ENCODE data around the gene MCHR1. TPM values are rescaled to one million over a fixed set of nuclear protein-coding genes. Genes with fewer than 3 reads are reported as not detected.
A peak's percentile ranks its signal among the peaks of the same experiment; 100 is the strongest.

The MCHR1 gene
- total RNA-seq, 1 experiment from 2014 or later = not detected

DNA sequence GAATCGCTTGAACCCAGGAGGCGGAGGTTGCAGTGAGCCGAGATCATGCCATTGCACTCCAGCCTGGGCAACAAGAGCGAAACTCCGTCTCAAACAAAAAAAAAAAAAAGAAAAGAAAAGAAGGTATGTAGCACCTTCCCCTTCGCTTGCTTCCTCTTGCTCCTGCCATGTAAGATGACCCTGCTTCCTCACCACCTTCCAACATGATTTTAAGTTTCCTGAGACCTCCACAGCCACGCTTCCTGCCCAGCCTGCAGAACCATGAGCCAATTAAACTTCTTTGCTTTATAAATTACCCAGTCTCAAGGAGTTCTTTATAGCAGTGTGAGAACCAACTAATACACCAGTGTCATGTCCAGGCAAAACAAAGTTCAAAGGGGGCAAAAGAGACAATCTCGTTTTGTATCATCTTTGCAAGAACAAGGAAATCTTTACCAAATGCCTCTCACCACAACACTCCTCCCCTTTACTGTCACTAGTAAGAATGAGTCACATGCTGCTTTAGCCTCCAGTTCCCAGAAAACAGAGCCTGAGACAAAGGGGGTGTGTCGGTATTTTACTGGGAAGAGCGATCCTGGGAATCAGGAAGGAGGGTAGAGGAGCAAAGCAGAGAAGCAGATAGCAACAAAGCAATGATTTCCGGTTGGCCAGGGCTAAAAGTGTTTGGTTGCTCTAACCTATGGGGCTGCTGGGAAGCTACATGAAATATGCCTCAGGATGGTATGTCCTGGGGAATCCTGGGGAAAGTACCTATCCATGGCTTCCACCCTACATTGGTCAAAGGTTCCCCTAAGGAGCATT is 10.5 kb upstream of the MCHR1 start:
- peak; percentile 59; the same call in 1 of the 2 replicates for ATAC-seq
- TF ChIP-seq YY1 (IDR thresholded peaks at IDR 0.05; ENCODE audit: extremely low read depth, insufficient replicate concordance, low read depth, low read length) = no peak
- TF ChIP-seq CBX3 (IDR thresholded peaks at IDR 0.05; ENCODE audit: low read depth) = peak; percentile 41; the same call in 1 of the 2 replicates
- TF ChIP-seq POLR2AphosphoS5 (IDR thresholded peaks at IDR 0.05; ENCODE audit: low read depth, low read length) = no peak
- TF ChIP-seq JUND (IDR thresholded peaks at IDR 0.05) = 0 out of 2 replicates have a peak, but pooled peaks have one; percentile 12
- TF ChIP-seq EGR1 (IDR thresholded peaks at IDR 0.05; ENCODE audit: low read depth) = no peak
- TF ChIP-seq POLR2A (IDR thresholded peaks at IDR 0.05; ENCODE audit: borderline replicate concordance, extremely low read depth, insufficient read depth, insufficient read length) = no peak
- peak; percentile 11; the same call in 1 of the 2 replicates for TF ChIP-seq SP1 (IDR thresholded peaks at IDR 0.05; ENCODE audit: low read depth)
- TF ChIP-seq, protein P1, sequence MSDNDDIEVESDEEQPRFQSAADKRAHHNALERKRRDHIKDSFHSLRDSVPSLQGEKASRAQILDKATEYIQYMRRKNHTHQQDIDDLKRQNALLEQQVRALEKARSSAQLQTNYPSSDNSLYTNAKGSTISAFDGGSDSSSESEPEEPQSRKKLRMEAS (IDR thresholded peaks at IDR 0.05) = 0 out of 2 replicates have a peak, but pooled peaks have one; percentile 14
- no peaks in the 10 kb centered on the region for H4K20me1 ChIP-seq (ENCODE audit: insufficient read depth)
- peak; percentile 31 for DNase-seq (ENCODE audit: low read depth, low spot score)
- H3K4me2 ChIP-seq (ENCODE audit: low read length) = no peak overlapping the region
- peaks cover 0 to 10% of the 10 kb centered on the region in 2 experiments; a peak in 2 of 4 replicates for H3K4me1 ChIP-seq (ENCODE audit: control insufficient read depth in 1 of 2, insufficient read depth in 2 of 2, low read length in 2 of 2)
- POLR2A ChIA-PET = interaction anchor here (1.9 kb wide), 1 partner anchor 17 kb away, joined by 5 read pairs; no protein-coding TSS in a partner anchor
- H3K9me3 ChIP-seq (ENCODE audit: control insufficient read depth in 1 of 2, insufficient read depth in 1 of 2, low read depth in 1 of 2, low read length in 2 of 2) = no peaks in the 10 kb centered on the region
- H3K27me3 ChIP-seq (ENCODE audit: insufficient read depth, low read length) = no peaks in the 10 kb centered on the region
- no peaks in the 10 kb centered on the region for H3K36me3 ChIP-seq (ENCODE audit: control insufficient read depth in 1 of 2, insufficient read depth in 2 of 2, low read length in 2 of 2)
- no TSS peak for BruUV-seq (replicated peaks)
- no peaks in the 10 kb centered on the region for H3K9me2 ChIP-seq (ENCODE audit: insufficient read depth)
- no peaks in the 10 kb centered on the region for H3K79me2 ChIP-seq (ENCODE audit: insufficient read depth, low read length)
- RAD21 ChIA-PET (ENCODE audit: low non-redundant PET in 1 of 2, low total read pairs in 2 of 2, uncharacterized antibody in 2 of 2, unreplicated experiment in 2 of 2) = no interaction called here
- intact Hi-C loops (cut with micrococcal nuclease) = no loop called here
- H2AFZ ChIP-seq (ENCODE audit: low read depth, low read length, poor library complexity, severe bottlenecking) = peak overlapping the region; percentile 1
- no peak overlapping the region for H3K4me3 ChIP-seq (replicated peaks in 1 of 2; ENCODE audit: low read depth in 1 of 2, low read length in 2 of 2)
- H3K27ac ChIP-seq (ENCODE audit: low read depth, low read length) = no peak overlapping the region
- CTCF ChIA-PET = no interaction called here
- H3K9ac ChIP-seq (ENCODE audit: low read length) = no peak overlapping the region

DNA sequence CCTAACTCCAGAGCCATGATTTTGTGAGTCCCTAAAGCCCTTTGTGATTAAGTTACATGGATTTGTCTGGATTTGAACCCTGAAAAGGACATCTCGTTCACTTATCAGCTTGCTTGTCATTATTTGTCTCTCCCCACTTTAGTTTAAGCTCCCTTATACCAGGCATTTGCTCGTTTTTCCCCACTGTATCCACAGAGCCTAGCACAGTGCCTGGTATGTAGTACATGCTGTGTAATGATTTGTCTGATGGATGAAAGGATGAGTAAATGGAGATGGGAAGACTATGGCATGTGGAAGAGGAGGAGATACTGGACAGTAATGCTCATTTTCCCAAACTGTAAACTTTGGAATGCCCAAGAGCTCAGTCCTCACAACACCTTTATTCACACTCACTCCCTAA is 9.2 kb upstream of the MCHR1 start:
- no peaks in the 10 kb centered on the region for H3K27me3 ChIP-seq (ENCODE audit: insufficient read depth, low read length)
- no peak for ATAC-seq
- H4K20me1 ChIP-seq (ENCODE audit: insufficient read depth) = no peaks in the 10 kb centered on the region
- ChIA-PET POLR2A (interaction anchor here (0.5 to 1.9 kb wide), 2 partner anchors 18 to 30 kb away, joined by 4 to 5 read pairs; no protein-coding TSS in a partner anchor), RAD21 (ENCODE audit: low non-redundant PET in 1 of 2, low total read pairs in 2 of 2, uncharacterized antibody in 2 of 2, unreplicated experiment in 2 of 2) (no interaction called here), CTCF (no interaction called here)
- no peaks in the 10 kb centered on the region for H3K79me2 ChIP-seq (ENCODE audit: insufficient read depth, low read length)
- no peak overlapping the region for H3K9ac ChIP-seq (ENCODE audit: low read length)
- intact Hi-C loops (cut with micrococcal nuclease) = no loop called here
- no peak overlapping the region for H3K4me2 ChIP-seq (ENCODE audit: low read length)
- H2AFZ ChIP-seq (ENCODE audit: low read depth, low read length, poor library complexity, severe bottlenecking) = no peak overlapping the region
- H3K4me3 ChIP-seq (replicated peaks in 1 of 2; ENCODE audit: low read depth in 1 of 2, low read length in 2 of 2) = no peak overlapping the region
- H3K9me2 ChIP-seq (ENCODE audit: insufficient read depth) = no peaks in the 10 kb centered on the region
- H3K36me3 ChIP-seq (ENCODE audit: control insufficient read depth in 1 of 2, insufficient read depth in 2 of 2, low read length in 2 of 2) = no peaks in the 10 kb centered on the region
- no peaks in the 10 kb centered on the region for H3K9me3 ChIP-seq (ENCODE audit: control insufficient read depth in 1 of 2, insufficient read depth in 1 of 2, low read depth in 1 of 2, low read length in 2 of 2)
- no TSS peak for BruUV-seq (replicated peaks)
- DNase-seq (ENCODE audit: low read depth, low spot score) = no peak
- H3K27ac ChIP-seq (ENCODE audit: low read depth, low read length) = no peak overlapping the region
- peaks cover 0 to 10% of the 10 kb centered on the region in 2 experiments; a peak in 2 of 4 replicates for H3K4me1 ChIP-seq (ENCODE audit: control insufficient read depth in 1 of 2, insufficient read depth in 2 of 2, low read length in 2 of 2)
- no peak for TF ChIP-seq EGR1 (IDR thresholded peaks at IDR 0.05; ENCODE audit: low read depth)
- TF ChIP-seq ZNF274 (IDR thresholded peaks at IDR 0.05; ENCODE audit: low read depth, low read length) = no peak
- no peak for TF ChIP-seq TCF7L2 (IDR thresholded peaks at IDR 0.05; ENCODE audit: borderline replicate concordance, extremely low read depth, insufficient read depth, insufficient read length)
- TF ChIP-seq, protein P2, sequence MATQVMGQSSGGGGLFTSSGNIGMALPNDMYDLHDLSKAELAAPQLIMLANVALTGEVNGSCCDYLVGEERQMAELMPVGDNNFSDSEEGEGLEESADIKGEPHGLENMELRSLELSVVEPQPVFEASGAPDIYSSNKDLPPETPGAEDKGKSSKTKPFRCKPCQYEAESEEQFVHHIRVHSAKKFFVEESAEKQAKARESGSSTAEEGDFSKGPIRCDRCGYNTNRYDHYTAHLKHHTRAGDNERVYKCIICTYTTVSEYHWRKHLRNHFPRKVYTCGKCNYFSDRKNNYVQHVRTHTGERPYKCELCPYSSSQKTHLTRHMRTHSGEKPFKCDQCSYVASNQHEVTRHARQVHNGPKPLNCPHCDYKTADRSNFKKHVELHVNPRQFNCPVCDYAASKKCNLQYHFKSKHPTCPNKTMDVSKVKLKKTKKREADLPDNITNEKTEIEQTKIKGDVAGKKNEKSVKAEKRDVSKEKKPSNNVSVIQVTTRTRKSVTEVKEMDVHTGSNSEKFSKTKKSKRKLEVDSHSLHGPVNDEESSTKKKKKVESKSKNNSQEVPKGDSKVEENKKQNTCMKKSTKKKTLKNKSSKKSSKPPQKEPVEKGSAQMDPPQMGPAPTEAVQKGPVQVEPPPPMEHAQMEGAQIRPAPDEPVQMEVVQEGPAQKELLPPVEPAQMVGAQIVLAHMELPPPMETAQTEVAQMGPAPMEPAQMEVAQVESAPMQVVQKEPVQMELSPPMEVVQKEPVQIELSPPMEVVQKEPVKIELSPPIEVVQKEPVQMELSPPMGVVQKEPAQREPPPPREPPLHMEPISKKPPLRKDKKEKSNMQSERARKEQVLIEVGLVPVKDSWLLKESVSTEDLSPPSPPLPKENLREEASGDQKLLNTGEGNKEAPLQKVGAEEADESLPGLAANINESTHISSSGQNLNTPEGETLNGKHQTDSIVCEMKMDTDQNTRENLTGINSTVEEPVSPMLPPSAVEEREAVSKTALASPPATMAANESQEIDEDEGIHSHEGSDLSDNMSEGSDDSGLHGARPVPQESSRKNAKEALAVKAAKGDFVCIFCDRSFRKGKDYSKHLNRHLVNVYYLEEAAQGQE (IDR thresholded peaks at IDR 0.05; ENCODE audit: low read depth) = no peak
- no peak for TF ChIP-seq FOSL1 (IDR thresholded peaks at IDR 0.05; ENCODE audit: low read depth)
- no peak for TF ChIP-seq POLR2AphosphoS5 (IDR thresholded peaks at IDR 0.05; ENCODE audit: low read depth, low read length)
- no peak for TF ChIP-seq ELF1 (IDR thresholded peaks at IDR 0.05; ENCODE audit: borderline replicate concordance, low read depth)
- no peak for TF ChIP-seq EZH2 (IDR thresholded peaks at IDR 0.05)
- TF ChIP-seq RAD21 (IDR thresholded peaks at IDR 0.05; ENCODE audit: low read depth) = no peak
- TF ChIP-seq SIN3A (IDR thresholded peaks at IDR 0.05; ENCODE audit: low read depth) = no peak
- no peak for TF ChIP-seq JUND (IDR thresholded peaks at IDR 0.05)
- TF ChIP-seq CEBPB (IDR thresholded peaks at IDR 0.05; ENCODE audit: low read depth) = no peak
- no peak for TF ChIP-seq CBX3 (IDR thresholded peaks at IDR 0.05; ENCODE audit: low read depth)
- TF ChIP-seq SP1 (IDR thresholded peaks at IDR 0.05; ENCODE audit: low read depth) = no peak
